Loucy (cell line): ENCODE measurements around the gene NDUFAF8.

ENCODE experiments used
- EZH2phosphoT487 ChIP-seq: fragments of 200-600 bp; IDR thresholded peaks from 2 replicates; pipeline ENCODE4 v1.6.1; 2018; ENCODE audit warnings: antibody characterized with exemption, mild to moderate bottlenecking, moderate library complexity, borderline replicate concordance
- TF ChIP-seq, protein P1 (sequence below): fragments of 200-600 bp; sonication (generic); conservative IDR thresholded peaks from 2 replicates; pipeline ENCODE4 v1.5.1; 2014; ENCODE audit warnings: mild to moderate bottlenecking, antibody characterized with exemption, low read length

DNA sequence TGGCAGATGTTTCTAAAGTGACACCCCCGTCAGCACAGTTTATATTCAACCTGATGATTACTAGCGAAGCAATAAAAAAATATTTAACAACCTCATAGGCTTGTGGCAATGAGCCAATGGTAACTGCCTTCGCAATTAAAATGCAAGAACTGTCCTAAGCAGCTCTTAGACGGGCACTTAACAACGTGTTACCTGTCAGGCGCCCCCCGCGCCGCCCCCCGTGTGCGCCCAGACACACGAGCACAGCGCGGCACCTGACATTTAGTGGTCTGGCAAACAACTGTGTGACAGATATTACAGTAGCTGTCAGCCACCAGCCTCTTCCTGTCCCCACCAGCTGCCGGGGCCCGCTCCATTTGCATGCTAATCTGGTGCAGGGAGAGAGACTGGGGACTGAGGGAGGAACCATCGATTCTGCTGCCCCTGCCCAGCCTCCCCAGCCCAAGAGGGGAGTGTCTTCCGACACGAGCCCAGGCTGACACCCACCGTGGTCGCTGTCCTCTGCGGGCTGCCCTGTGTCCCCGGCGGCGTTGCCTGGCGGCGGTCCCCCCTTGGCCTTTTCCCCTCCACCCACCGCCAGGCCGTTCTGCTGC, 12.7 kb downstream of the NDUFAF8 start:
- TF ChIP-seq, protein P1, sequence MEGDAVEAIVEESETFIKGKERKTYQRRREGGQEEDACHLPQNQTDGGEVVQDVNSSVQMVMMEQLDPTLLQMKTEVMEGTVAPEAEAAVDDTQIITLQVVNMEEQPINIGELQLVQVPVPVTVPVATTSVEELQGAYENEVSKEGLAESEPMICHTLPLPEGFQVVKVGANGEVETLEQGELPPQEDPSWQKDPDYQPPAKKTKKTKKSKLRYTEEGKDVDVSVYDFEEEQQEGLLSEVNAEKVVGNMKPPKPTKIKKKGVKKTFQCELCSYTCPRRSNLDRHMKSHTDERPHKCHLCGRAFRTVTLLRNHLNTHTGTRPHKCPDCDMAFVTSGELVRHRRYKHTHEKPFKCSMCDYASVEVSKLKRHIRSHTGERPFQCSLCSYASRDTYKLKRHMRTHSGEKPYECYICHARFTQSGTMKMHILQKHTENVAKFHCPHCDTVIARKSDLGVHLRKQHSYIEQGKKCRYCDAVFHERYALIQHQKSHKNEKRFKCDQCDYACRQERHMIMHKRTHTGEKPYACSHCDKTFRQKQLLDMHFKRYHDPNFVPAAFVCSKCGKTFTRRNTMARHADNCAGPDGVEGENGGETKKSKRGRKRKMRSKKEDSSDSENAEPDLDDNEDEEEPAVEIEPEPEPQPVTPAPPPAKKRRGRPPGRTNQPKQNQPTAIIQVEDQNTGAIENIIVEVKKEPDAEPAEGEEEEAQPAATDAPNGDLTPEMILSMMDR, result no peak
- no peak for TF ChIP-seq EZH2phosphoT487
